ENCODE measurements around the gene PDZD7.

The PDZD7 gene

GRCh38 chr10:100998991-100999741, 31.8 kb downstream of the PDZD7 start:
- no peaks in the 10 kb centered on the region for H3K27me3 ChIP-seq (ENCODE audit: control insufficient read depth, insufficient read depth, low read length)
- H3K4me1 ChIP-seq (ENCODE audit: control insufficient read depth, insufficient read depth, low read length) = peaks cover 33% of the 10 kb centered on the region
- H3K9me3 ChIP-seq (ENCODE audit: control insufficient read depth, insufficient read depth, low read depth, low read length) = no peaks in the 10 kb centered on the region
- peak overlapping the region; percentile 65 for H3K4me3 ChIP-seq (ENCODE audit: low read depth, low read length)
- peaks cover 26% of the 10 kb centered on the region for H3K36me3 ChIP-seq (ENCODE audit: control insufficient read depth, insufficient read depth, low read length)
- H3K27ac ChIP-seq (ENCODE audit: low read depth, low read length) = peak overlapping the region; percentile 95
- peak overlapping the region; percentile 91 for H3K9ac ChIP-seq (ENCODE audit: low read length)

DNA sequence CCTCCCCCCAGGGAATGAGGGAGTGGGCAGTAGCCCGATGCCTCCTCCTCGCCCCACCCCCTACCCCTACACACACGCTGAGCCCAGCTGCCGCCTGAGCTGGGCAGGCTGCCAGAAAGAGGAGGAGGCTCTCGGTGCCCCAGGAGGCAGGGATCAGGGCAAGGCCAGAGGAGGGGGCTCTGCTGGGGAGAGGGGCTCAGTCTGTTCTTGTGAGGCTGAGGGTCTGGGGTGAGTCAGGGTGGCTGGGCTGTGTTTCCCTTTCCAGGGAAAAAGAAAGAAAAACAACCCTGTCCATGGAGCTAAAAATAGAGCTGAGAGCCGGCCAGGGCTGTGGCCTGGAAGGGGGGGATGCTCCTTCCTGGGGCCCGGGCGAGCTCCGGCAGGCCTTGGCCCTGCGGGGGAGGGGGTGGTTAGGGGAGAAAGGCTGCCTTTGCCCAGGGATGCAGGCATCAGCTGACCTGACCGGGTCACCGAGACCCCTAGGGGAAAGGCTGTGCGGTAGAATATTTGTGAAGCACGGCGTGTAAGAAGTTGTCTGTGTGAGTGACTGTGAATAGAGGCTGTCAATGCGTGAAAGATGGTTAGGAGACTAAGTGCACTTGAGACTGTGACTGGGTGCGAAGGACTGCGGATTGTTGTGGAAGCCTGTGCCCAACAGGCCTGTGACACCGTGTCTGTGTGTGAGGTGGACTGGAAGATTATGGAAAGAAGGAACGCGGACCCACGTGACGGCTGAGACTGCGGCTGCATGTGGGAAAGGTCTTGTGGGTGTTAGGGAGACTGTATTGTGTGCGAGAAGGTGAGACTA, 32.5 kb downstream of the PDZD7 start:
- peak overlapping the region; percentile 65 for H3K4me3 ChIP-seq (ENCODE audit: low read depth, low read length)
- H3K9me3 ChIP-seq (ENCODE audit: control insufficient read depth, insufficient read depth, low read depth, low read length) = no peaks in the 10 kb centered on the region
- peaks cover 33% of the 10 kb centered on the region for H3K4me1 ChIP-seq (ENCODE audit: control insufficient read depth, insufficient read depth, low read length)
- H3K27me3 ChIP-seq (ENCODE audit: control insufficient read depth, insufficient read depth, low read length) = no peaks in the 10 kb centered on the region
- H3K9ac ChIP-seq (ENCODE audit: low read length) = peak overlapping the region; percentile 91
- H3K27ac ChIP-seq (ENCODE audit: low read depth, low read length) = peak overlapping the region; percentile 95
- peaks cover 26% of the 10 kb centered on the region for H3K36me3 ChIP-seq (ENCODE audit: control insufficient read depth, insufficient read depth, low read length)

- Histone ChIP-seq H3K9me3 (ENCODE audit: control insufficient read depth, insufficient read depth, low read depth, low read length) (no peaks in the 10 kb centered on the region), H3K36me3 (ENCODE audit: control insufficient read depth, insufficient read depth, low read length) (peaks cover 24% of the 10 kb centered on the region)
These were observed 33.4 kb downstream of the PDZD7 start for GRCh38 chr10:100997360-100998182.

GRCh38 chr10:100996678-100997359, 34.1 kb downstream of the PDZD7 start:
- peak overlapping the region; percentile 65 for H3K4me3 ChIP-seq (ENCODE audit: low read depth, low read length)
- no peaks in the 10 kb centered on the region for H3K27me3 ChIP-seq (ENCODE audit: control insufficient read depth, insufficient read depth, low read length)
- H3K27ac ChIP-seq (ENCODE audit: low read depth, low read length) = peak overlapping the region; percentile 69; the same call in 1 of the 2 replicates
- H3K36me3 ChIP-seq (ENCODE audit: control insufficient read depth, insufficient read depth, low read length) = peaks cover 20% of the 10 kb centered on the region
- H3K9ac ChIP-seq (ENCODE audit: low read length) = peak overlapping the region; percentile 91
- peaks cover 33% of the 10 kb centered on the region for H3K4me1 ChIP-seq (ENCODE audit: control insufficient read depth, insufficient read depth, low read length)
- H3K9me3 ChIP-seq (ENCODE audit: control insufficient read depth, insufficient read depth, low read depth, low read length) = no peaks in the 10 kb centered on the region

More at GRCh38 chr10:100997360-100998182, 33.4 kb downstream of the PDZD7 start:
- Histone ChIP-seq H3K4me1 (ENCODE audit: control insufficient read depth, insufficient read depth, low read length) (peaks cover 33% of the 10 kb centered on the region), H3K4me3 (ENCODE audit: low read depth, low read length) (peak overlapping the region; percentile 65), H3K27me3 (ENCODE audit: control insufficient read depth, insufficient read depth, low read length) (no peaks in the 10 kb centered on the region), H3K27ac (ENCODE audit: low read depth, low read length) (peak overlapping the region; percentile 69), H3K9ac (ENCODE audit: low read length) (peak overlapping the region; percentile 91)

GRCh38 chr10:100995181-100995580, 35.7 kb downstream of the PDZD7 start:
- Histone ChIP-seq H3K9me3 (ENCODE audit: control insufficient read depth, insufficient read depth, low read depth, low read length) (no peaks in the 10 kb centered on the region), H3K4me1 (ENCODE audit: control insufficient read depth, insufficient read depth, low read length) (peaks cover 19% of the 10 kb centered on the region), H3K27ac (ENCODE audit: low read depth, low read length) (peak overlapping the region; percentile 44; the same call in 1 of the 2 replicates), H3K4me3 (ENCODE audit: low read depth, low read length) (no peak overlapping the region), H3K9ac (ENCODE audit: low read length) (no peak overlapping the region), H3K36me3 (ENCODE audit: control insufficient read depth, insufficient read depth, low read length) (peaks cover 35% of the 10 kb centered on the region), H3K27me3 (ENCODE audit: control insufficient read depth, insufficient read depth, low read length) (no peaks in the 10 kb centered on the region)

DNA sequence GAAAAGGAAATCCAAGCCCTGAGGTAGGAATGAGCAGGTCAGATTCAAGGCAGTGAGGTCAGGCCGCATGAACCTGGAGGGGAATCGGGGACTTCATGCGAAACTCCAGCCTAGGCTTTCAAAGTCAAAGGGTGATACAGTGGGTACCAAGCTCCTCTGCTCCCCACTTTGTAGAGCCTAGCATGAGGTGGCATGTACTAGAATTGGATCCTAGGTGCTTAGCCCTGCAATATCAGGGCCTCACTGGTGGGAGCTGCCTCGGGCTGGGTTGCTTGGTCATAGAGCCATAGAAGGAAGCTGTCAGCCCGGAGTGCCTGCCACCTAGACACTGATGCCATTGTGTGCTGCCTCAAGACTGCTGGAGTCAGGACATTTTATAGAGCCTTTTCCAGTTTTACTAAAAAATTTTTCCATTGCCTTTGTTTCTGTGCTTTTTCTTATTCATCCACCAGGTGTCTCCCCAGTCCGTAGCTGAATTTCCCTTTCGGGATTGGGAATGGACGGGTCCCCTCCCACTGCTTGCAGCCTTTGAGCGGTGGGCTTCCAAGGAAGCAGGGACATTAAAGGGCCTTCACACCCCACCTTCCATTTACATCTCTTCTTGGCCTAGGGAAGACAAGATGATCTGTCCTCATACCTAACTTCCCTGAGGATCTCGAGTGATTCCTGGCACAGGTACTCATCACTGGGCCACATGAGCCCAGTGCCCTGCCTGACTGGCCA, 36.8 kb downstream of the PDZD7 start:
- no peak overlapping the region for H3K27ac ChIP-seq (ENCODE audit: low read depth, low read length)
- H3K9ac ChIP-seq (ENCODE audit: low read length) = no peak overlapping the region
- no peaks in the 10 kb centered on the region for H3K9me3 ChIP-seq (ENCODE audit: control insufficient read depth, insufficient read depth, low read depth, low read length)
- H3K4me3 ChIP-seq (ENCODE audit: low read depth, low read length) = no peak overlapping the region
- peaks cover 45% of the 10 kb centered on the region for H3K36me3 ChIP-seq (ENCODE audit: control insufficient read depth, insufficient read depth, low read length)
- no peaks in the 10 kb centered on the region for H3K27me3 ChIP-seq (ENCODE audit: control insufficient read depth, insufficient read depth, low read length)
- peaks cover 19% of the 10 kb centered on the region for H3K4me1 ChIP-seq (ENCODE audit: control insufficient read depth, insufficient read depth, low read length)

GRCh38 chr10:100989088-100989487, 41.8 kb downstream of the PDZD7 start:
- H3K4me1 ChIP-seq (ENCODE audit: control insufficient read depth, insufficient read depth, low read length) = no peaks in the 10 kb centered on the region; the same call in 1 of the 2 replicates
- H3K9ac ChIP-seq (ENCODE audit: low read length) = no peak overlapping the region
- H3K36me3 ChIP-seq (ENCODE audit: control insufficient read depth, insufficient read depth, low read length) = peaks cover 47% of the 10 kb centered on the region
- peak overlapping the region; percentile 99; the same call in 1 of the 2 replicates for H3K4me3 ChIP-seq (ENCODE audit: low read depth, low read length)
- no peaks in the 10 kb centered on the region for H3K27me3 ChIP-seq (ENCODE audit: control insufficient read depth, insufficient read depth, low read length)
- no peak overlapping the region for H3K27ac ChIP-seq (ENCODE audit: low read depth, low read length)
- no peaks in the 10 kb centered on the region for H3K9me3 ChIP-seq (ENCODE audit: control insufficient read depth, insufficient read depth, low read depth, low read length)

DNA sequence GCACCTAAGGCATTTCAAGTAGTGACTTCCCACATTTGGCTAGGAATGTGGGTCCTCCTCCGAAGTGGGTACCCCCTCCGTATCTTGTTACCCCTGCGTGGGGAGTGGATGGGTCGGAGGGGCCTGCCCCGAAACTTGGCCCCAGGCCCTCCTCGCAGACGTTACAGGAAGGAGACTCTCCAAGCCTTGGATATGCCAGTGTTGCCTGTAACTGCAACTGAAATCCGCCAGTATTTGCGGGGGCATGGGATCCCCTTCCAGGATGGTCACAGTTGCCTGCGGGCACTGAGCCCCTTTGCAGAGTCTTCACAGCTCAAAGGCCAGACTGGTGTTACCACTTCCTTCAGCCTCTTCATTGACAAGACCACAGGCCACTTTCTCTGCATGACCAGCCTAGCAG, 42.8 kb downstream of the PDZD7 start:
- H3K27ac ChIP-seq (ENCODE audit: low read depth, low read length) = peak overlapping the region; percentile 60; the same call in 1 of the 2 replicates
- no peaks in the 10 kb centered on the region for H3K27me3 ChIP-seq (ENCODE audit: control insufficient read depth, insufficient read depth, low read length)
- peaks cover 41% of the 10 kb centered on the region for H3K36me3 ChIP-seq (ENCODE audit: control insufficient read depth, insufficient read depth, low read length)
- no peaks in the 10 kb centered on the region for H3K9me3 ChIP-seq (ENCODE audit: control insufficient read depth, insufficient read depth, low read depth, low read length)
- no peaks in the 10 kb centered on the region; the same call in 1 of the 2 replicates for H3K4me1 ChIP-seq (ENCODE audit: control insufficient read depth, insufficient read depth, low read length)
- H3K4me3 ChIP-seq (ENCODE audit: low read depth, low read length) = peak overlapping the region; percentile 99
- peak overlapping the region; percentile 90 for H3K9ac ChIP-seq (ENCODE audit: low read length)

DNA sequence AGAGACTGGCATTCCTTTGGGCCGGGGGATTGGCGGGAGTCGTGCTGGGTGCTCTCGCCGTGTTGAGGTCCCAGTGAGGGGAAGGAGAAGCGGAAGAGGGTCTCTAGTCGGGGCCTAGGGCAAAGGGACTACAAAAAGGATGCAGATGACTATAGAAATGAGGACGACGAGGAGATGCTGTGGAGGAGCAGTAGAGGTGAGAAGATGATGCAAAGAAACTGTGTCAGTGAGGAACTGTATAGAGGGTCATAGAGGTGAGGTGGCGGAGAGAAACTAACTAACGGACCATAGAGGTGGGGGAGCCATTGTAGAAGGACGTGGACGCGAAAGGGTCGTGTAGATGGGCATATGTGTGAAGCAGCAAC, 43.3 kb downstream of the PDZD7 start:
- Histone ChIP-seq H3K27me3 (ENCODE audit: control insufficient read depth, insufficient read depth, low read length) (no peaks in the 10 kb centered on the region), H3K4me3 (ENCODE audit: low read depth, low read length) (peak overlapping the region; percentile 99), H3K9me3 (ENCODE audit: control insufficient read depth, insufficient read depth, low read depth, low read length) (no peaks in the 10 kb centered on the region), H3K27ac (ENCODE audit: low read depth, low read length) (peak overlapping the region; percentile 60), H3K36me3 (ENCODE audit: control insufficient read depth, insufficient read depth, low read length) (peaks cover 42% of the 10 kb centered on the region), H3K4me1 (ENCODE audit: control insufficient read depth, insufficient read depth, low read length) (no peaks in the 10 kb centered on the region; the same call in 1 of the 2 replicates), H3K9ac (ENCODE audit: low read length) (peak overlapping the region; percentile 90)

All from HUES6 (cell line).